Measurements from ENCODE around the gene TSEN2. TPM values are rescaled to one million over a fixed set of nuclear protein-coding genes. Genes with fewer than 3 reads are reported as not detected.

TSEN2 gene
- total and polyA plus RNA-seq, 2 of the 13 experiments (the other 11 are each of a cell fraction or from before 2014, with no cell fraction given) = 11.0 to 17.3 TPM

GRCh38 chr3:12448404-12449202 lies 35.7 kb upstream of the TSEN2 start (continued):
- TF ChIP-seq, protein P1, sequence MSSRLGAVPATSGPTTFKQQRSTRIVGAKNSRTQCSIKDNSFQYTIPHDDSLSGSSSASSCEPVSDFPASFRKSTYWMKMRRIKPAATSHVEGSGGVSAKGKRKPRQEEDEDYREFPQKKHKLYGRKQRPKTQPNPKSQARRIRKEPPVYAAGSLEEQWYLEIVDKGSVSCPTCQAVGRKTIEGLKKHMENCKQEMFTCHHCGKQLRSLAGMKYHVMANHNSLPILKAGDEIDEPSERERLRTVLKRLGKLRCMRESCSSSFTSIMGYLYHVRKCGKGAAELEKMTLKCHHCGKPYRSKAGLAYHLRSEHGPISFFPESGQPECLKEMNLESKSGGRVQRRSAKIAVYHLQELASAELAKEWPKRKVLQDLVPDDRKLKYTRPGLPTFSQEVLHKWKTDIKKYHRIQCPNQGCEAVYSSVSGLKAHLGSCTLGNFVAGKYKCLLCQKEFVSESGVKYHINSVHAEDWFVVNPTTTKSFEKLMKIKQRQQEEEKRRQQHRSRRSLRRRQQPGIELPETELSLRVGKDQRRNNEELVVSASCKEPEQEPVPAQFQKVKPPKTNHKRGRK (CRISPR knock-in tag; IDR thresholded peaks at IDR 0.05) = peak; percentile 97

DNA sequence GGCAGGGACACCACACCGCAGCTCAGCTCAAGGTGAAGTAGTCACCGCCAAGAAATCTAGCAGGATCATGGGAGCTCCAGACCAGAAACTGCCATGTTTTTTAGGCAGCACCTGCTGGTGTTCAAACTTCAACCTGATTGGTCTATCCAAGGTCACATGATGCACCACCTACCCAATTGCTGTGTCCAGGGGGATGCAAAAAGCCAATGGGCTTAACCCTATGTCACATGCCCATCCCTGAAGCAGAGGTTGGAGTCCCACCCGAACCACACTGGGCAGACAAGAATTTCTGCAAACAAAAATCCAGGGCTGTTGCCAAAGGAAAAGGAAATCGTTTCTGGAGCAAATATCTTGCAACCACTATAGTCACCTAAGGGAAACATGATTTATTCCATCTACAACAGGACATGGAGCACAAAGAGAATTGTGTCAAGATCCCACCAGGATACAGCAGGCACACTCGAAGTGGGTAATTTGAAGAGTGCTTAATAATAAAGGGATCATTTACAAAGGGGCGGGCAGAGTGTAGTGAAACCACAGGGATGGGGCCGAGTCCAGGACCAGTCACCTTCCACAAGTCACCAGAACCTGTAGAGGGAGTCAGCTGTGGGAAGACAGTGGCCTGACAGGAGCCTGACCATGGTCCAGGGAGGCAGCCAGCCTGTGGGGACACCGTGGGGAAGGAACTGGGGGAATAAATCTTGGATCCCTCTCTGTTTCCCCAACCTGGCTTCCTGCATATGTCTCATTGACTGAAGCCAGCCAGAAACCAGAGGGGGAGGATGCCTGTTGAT lies 34.2 kb upstream of the TSEN2 start:
- Histone ChIP-seq H3K27me3 (ENCODE audit: control insufficient read depth in 1 of 2, insufficient read depth in 2 of 2, low read length in 2 of 2) (no peaks in the 10 kb centered on the region), H3K4me3 (replicated peaks in 1 of 3; ENCODE audit: insufficient read depth in 1 of 3, low read depth in 2 of 3, low read length in 3 of 3) (no peak overlapping the region), H4K20me1 (ENCODE audit: insufficient read depth, low read length) (no peaks in the 10 kb centered on the region), H2AFZ (ENCODE audit: low read length) (no peak overlapping the region), H3K79me2 (ENCODE audit: insufficient read depth, low read length) (no peaks in the 10 kb centered on the region), H3K27ac (ENCODE audit: extremely low read length, insufficient read depth, low read length) (no peak overlapping the region), H3K9ac (ENCODE audit: insufficient read depth, low read depth, low read length) (no peak overlapping the region), H3K4me1 (ENCODE audit: insufficient read depth, low read length) (peaks cover 78% of the 10 kb centered on the region), H3K36me3 (replicated peaks in 1 of 2; ENCODE audit: control insufficient read depth in 1 of 2, insufficient read depth in 2 of 2, low read length in 2 of 2) (no peaks in the 10 kb centered on the region), H3K9me3 (ENCODE audit: low read length) (no peaks in the 10 kb centered on the region), H3K4me2 (ENCODE audit: low read depth, low read length) (no peak overlapping the region)
- no peak for DNase-seq (ENCODE audit: low spot score)
- TF ChIP-seq ZNF687 (CRISPR knock-in tag; IDR thresholded peaks at IDR 0.05) (peak; percentile 55), NFYB (CRISPR knock-in tag; IDR thresholded peaks at IDR 0.05) (peak; percentile 50), NFYC (CRISPR knock-in tag; IDR thresholded peaks at IDR 0.05) (peak; percentile 64), MAZ (IDR thresholded peaks at IDR 0.05; ENCODE audit: borderline replicate concordance, low read depth, low read length) (no peak), MAZ (CRISPR knock-in tag; IDR thresholded peaks at IDR 0.05; ENCODE audit: low read depth) (no peak)
- TF ChIP-seq, protein P2, sequence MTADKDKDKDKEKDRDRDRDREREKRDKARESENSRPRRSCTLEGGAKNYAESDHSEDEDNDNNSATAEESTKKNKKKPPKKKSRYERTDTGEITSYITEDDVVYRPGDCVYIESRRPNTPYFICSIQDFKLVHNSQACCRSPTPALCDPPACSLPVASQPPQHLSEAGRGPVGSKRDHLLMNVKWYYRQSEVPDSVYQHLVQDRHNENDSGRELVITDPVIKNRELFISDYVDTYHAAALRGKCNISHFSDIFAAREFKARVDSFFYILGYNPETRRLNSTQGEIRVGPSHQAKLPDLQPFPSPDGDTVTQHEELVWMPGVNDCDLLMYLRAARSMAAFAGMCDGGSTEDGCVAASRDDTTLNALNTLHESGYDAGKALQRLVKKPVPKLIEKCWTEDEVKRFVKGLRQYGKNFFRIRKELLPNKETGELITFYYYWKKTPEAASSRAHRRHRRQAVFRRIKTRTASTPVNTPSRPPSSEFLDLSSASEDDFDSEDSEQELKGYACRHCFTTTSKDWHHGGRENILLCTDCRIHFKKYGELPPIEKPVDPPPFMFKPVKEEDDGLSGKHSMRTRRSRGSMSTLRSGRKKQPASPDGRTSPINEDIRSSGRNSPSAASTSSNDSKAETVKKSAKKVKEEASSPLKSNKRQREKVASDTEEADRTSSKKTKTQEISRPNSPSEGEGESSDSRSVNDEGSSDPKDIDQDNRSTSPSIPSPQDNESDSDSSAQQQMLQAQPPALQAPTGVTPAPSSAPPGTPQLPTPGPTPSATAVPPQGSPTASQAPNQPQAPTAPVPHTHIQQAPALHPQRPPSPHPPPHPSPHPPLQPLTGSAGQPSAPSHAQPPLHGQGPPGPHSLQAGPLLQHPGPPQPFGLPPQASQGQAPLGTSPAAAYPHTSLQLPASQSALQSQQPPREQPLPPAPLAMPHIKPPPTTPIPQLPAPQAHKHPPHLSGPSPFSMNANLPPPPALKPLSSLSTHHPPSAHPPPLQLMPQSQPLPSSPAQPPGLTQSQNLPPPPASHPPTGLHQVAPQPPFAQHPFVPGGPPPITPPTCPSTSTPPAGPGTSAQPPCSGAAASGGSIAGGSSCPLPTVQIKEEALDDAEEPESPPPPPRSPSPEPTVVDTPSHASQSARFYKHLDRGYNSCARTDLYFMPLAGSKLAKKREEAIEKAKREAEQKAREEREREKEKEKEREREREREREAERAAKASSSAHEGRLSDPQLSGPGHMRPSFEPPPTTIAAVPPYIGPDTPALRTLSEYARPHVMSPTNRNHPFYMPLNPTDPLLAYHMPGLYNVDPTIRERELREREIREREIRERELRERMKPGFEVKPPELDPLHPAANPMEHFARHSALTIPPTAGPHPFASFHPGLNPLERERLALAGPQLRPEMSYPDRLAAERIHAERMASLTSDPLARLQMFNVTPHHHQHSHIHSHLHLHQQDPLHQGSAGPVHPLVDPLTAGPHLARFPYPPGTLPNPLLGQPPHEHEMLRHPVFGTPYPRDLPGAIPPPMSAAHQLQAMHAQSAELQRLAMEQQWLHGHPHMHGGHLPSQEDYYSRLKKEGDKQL (CRISPR knock-in tag; IDR thresholded peaks at IDR 0.05; ENCODE audit: low read depth) = no peak
- BruUV-seq (replicated peaks) = no TSS peak
- POLR2A ChIA-PET = interaction anchor here (1.0 kb wide), 1 partner anchor 34 kb away, joined by 3 read pairs; the partner anchor contains the start of gene TSEN2
- ATAC-seq = no peak
- intact Hi-C loops (cut with micrococcal nuclease; ENCODE audit: unreplicated experiment) (no loop called here), in situ Hi-C loops (cut with HindIII; ENCODE audit: extremely low pct_ligation_motif_present, low pct_unique_long_range_greater_than_20kb) (no loop called here)
- CTCF ChIA-PET (ENCODE audit: low intra/inter-chr PET ratio, low total read pairs) = interaction anchor here (1.6 kb wide), 1 partner anchor 315 kb away, joined by 3 read pairs; no protein-coding TSS in a partner anchor
- no peak for FAIRE-seq
- 81% methylated on average over 7 of the region's 8 CpGs for WGBS (ENCODE audit: low lambda C conversion rate)
